ENCODE data around the gene FSTL5.

FSTL5 gene

DNA sequence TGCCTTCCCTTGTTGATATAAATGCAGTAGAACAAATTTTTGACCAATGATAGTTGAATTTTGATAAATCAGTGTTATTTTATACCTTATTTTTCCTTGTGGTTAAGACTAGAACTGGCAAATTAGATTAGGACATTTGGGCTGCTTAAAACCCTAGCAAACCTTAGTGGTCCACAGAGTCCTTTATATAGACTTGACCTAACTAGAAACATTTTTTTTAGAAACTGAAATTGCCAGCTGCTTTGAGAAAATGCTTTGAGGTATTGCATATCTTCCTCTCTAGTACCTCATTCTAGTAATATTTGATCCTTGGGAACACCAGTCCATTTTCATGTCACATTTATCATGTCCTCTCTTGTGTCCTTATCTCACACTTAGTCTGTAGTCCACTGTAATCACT, 580.3 kb downstream of the FSTL5 start:
- DNase-seq (ENCODE audit: low read depth in 1 of 2, low spot score in 1 of 2): no peak

DNA sequence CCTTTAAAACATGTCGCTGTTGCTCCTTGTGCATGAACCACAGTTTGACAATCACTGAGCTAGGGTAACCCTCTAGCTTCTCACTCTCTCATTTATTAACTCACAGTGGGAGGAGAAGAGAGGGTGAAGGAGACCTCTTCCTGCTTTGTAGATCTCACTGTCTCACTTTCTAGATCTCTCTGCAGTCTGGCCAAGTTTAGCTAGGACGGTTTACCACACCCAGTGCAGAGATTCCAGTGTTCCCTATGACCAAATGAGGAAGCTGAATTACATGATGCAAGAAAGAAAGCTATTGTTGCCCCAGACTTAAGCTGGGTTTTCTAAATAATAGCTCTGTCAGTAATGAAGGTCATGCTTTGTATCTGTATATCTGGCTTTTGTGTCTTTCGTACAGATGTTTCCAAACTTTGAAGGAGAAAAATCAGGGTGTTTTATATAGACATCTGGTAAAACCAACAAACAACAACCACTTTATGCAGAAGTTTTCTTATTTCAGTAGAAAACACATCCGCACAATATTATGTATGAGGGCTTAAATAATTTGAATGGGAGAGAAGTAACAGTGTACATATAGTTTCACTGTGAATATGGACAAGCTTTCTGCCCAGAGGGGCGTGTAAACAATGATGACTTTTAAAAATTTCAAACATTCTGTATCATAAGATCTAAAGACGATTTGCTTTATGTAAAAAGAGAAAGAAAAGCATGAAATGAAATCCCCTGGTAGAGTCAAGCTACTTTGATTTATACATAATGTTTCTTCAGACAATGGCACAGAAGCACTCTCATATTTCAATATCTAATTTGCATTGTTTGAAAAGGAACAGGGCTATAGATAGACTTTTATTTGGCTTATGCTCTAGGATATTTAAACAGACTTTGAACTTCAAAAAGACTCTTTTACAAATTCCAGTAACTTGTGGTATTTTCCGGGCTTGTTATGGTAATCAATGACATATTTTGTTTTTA, 582.3 kb downstream of the FSTL5 start:
- no peak for DNase-seq (ENCODE audit: low read depth in 1 of 2, low spot score in 1 of 2)

DNA sequence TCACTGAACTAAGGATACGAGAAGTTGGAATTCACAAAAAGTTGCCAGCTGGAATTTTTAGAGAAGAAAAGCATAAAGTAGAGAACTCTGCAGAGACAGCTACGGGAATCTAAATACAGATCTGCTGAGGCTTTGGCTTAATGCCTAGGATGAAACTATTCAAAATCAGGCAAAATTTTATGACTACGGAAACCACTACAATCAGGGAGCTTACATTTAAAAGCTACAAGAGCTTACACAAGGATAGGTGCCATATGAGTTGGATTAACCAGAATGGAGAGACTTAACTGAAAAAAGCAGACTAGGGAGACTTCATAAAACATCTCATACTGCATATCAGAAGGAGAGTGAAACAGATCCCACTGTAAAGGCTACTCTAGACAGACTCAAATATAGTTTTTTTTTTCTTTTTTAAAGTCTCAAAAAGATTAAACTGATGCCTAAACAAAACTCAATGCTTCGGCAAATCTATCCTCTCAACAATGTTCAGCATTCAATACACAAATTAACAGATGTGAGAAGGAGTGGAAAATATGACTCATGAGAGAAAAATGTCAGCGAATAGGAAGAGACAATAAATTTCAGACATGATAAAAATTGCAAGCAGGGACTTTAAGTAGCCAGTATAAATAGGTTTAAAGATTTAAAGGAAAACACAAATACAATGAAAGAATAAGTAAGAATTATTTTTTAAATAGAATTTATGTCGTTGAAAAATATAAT, 586.1 kb downstream of the FSTL5 start:
- DNase-seq (ENCODE audit: low read depth in 1 of 2, low spot score in 1 of 2): no peak

DNA sequence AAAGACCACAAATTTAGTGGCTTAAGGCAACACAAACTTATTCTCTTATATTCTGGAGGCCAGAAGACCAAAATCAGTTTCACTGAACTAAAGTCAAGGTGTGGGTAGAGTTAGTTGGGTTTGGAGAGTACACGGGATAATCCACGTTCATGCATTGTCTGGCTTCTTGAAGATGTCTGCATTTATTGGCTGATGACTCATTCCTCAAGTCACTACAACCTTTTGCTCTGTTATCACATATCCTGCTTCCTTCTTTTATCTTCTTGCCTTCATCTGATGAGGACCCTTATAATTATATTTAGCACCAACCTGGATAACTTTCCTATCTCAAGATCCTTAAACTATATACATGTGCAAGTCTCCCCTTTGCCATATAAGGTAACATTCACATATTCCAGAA, 590.0 kb downstream of the FSTL5 start:
- no peak for DNase-seq (ENCODE audit: low read depth in 1 of 2, low spot score in 1 of 2)

DNA sequence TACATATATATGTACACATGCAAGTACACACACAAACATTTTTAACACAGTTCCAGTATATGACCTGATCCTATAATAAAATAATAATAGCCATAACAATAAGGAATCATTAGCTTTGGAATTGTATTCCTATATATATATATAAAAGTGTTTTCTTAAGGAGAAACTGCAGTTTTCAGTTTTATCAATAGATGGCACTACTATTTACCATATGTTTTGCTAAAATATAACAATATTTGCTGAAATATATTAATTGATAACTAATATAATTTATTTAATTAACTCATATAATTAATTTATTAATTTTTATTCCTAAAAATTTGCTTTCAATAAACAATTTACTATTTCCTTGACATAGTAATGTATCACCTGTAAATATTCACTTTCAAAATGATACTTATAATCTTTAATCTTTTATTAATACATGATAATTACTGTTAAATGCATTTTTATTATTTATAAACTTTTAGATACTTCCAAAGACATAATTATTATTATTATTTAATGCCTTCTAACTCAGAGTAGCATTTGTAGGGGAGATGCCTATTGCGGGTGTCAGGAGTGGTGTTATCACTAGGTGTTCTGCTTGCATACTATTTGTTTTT, 599.5 kb downstream of the FSTL5 start:
- DNase-seq (ENCODE audit: low read depth in 1 of 2, low spot score in 1 of 2): no peak

DNA sequence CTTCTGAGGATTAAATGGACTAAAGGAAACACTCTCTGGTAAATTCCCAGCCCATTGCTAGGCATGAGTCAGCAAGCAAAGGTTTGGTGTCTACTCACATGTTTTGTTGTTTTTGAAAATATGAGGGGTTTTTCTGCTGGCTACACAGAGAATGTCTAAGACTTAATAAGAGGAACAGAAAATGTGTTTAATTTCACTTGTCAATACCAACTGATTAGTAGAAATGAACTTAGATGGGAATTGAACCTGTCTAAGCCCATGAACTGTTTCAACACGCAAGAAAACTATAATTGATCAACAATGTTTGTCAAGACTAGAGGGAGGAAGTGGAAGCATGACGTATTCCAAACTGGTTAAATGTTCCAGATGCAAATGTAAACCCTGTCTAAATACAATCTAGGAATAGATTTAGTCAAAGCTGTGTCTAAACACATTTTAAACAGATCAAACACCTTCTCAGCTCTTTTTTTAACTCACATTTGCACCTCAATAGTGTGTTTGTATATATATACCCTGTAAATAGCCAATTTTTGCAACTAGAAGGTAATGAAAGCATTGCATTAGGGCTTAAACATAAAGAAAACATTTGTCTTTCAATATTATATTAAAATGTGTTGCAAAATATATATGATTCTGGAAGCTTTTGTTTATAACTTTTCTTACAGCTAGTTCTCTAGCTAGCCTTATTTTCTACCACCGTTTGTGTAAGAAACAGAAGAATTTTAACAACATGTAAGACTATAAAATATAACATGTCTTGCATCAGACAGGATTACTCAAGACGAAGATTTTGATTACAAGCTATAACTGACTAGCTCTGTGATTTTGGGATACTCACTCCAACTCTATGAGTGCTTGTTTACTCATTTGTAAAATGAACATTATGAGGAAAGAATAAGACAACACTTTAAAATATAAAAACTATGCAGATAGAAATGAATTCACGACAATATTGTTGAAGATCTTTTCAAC, 607.8 kb downstream of the FSTL5 start:
- no peak for DNase-seq (ENCODE audit: low read depth in 1 of 2, low spot score in 1 of 2)

DNA sequence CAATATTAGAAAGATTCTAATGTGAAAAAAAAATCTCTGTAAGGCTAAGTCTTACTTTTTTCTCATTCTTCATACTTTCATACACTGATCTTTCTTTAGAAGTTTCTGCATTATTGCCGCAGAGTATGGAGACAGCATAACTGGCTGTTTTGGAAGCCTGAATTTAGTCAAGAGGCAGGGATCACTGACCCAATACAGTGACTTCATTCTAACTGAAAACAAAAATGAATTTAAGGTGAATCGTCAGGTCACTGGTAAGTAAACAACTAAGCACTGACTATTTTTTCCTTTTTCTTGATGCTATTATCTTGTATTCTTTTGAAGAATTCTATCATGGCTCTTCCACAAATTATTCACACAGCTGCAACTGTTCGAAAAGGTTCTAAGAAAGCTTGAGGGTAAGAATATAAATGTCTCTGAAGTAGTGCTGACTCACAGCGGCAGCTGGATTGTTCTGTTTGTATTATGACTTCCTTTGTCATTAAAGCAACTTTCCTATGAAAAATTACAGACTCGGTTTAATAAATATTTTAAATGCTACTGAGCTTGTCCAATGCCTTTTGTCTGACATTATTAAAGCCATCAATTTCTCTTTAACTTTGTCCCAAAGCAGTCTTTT, 609.3 kb downstream of the FSTL5 start:
- no peak for DNase-seq (ENCODE audit: low read depth in 1 of 2, low spot score in 1 of 2)

DNA sequence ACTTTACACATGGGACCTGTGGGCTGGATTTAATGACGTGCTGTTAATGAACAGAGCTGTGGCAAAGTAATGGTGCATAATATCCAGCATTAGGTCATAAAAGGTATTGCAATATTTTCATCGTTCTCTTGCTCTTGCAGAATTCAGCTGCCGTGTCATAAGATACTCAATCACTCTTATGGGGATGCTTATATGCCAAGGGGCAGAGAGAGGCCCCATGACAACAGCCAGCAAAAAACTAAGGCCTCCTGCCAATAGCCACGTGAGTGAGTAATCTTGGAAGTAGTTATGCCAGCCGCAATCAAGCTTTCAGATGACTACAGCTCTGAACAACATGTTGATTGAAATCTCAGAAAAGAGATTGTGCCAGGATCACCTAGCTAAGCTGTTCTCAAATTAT, 616.9 kb downstream of the FSTL5 start:
- DNase-seq (ENCODE audit: low read depth in 1 of 2, low spot score in 1 of 2): no peak

DNA sequence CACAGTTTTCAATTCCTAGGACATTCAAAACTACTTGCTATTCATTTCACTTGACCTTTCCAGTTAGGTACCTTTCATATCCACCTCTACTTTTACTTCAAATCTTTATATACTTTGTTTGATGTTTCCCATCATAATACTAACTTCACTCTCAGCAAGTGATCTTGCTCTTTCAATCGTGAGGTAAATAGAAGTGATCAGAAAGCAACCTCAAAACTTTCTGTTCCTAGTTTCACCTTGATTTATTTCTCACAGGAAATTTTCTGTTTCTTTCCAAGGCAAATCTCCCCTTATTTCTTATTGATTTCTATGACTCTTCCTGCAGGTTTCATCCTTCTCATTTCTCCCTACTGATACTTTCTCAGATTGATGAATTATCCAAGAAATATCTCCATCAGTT, 623.5 kb downstream of the FSTL5 start:
- DNase-seq (ENCODE audit: low read depth in 1 of 2, low spot score in 1 of 2): no peak

DNA sequence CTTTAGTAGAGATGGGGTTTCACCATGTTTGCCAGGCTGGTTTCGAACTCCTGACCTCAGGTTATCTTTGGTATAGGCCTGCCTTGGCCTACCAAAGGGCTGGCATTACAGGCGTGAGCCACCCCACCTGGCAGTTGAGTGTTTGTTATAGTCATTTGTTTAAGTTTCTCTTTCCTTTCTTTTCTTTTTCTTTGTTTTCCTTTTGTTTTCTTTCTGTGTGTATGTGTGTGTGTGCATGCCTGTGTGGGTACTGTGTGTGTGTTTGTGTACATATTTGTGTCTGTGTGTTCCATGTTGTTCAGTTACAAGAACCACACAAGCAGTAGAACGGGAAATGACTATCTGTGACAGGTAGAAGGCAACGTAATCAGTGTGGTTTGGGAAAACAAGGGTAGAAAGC, 624.9 kb downstream of the FSTL5 start:
- no peak for DNase-seq (ENCODE audit: low read depth in 1 of 2, low spot score in 1 of 2)

DNA sequence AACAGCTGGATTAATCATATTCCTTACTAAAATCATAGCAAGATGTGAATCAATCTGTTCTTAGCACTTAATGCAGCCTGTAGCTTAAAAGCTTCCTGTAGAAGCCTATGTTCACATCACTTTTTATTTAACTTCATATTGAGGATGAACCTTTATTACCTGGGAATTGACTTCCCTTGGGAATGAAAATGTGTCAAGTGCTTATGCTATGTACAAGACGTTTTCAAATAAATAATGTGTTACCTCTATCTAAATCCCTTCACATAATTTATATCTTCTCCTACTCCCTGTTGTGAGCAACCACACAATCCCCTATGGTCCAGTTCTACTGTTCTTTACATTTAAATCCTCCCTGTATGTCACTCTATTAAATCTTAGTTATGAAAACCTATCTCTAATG, 633.1 kb downstream of the FSTL5 start:
- DNase-seq (ENCODE audit: low read depth in 1 of 2, low spot score in 1 of 2): no peak

DNA sequence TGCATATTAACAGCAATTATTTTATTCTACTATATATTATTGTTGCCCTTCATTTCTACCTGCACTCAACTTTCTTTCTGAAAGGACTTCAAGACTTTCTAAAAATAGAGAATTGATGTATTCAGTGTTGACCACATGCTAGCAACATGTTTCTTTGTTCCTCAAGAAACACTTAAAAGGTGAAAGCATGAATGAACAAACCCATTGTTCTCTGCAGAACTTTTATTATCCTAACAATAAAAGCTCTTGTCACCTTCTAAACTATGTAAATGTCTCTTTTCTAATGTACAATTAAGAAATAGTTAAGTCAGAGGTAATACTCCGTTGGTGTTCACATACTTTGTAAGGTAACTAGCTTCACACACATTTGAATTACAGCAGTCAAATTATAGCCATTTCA, 638.7 kb downstream of the FSTL5 start:
- DNase-seq (ENCODE audit: low read depth in 1 of 2, low spot score in 1 of 2): no peak

DNA sequence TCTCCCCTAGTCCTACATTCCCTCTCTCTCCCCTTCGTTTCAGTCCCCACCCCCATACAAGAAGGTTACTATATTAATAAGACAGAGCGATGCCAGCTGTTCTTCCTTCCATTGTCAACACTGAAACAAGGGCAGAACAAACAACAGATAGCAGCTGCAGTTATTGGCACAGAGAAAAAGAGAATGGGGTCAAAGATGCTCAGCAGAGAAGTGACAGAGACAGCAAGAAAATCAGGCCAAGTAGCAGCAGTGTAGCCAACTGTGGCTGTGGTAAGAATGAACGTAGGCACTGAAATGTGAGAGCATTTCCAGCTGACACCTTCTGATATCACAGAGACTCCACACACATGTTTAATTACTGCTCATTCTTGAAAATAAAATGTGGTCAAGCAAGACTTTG, 641.8 kb downstream of the FSTL5 start:
- DNase-seq (ENCODE audit: low read depth in 1 of 2, low spot score in 1 of 2): no peak

DNA sequence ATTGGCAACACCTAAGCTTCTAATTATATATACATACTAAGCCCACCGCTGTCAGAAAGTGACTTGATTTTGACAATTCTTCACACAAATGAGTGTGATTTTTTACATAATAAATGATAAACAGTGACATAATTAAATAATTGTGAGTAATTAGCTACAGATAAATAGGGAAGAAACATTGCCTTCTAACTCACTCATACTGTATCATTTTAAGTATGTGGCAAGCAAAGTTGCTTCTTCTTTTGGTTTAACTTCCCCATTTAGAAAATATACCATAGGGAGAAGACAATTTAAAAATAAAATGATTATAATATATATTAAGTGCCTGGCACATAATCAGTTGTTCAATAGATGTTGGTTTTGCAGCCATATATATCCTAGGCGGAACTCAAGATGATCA, 644.2 kb downstream of the FSTL5 start:
- DNase-seq (ENCODE audit: low read depth in 1 of 2, low spot score in 1 of 2): no peak

DNA sequence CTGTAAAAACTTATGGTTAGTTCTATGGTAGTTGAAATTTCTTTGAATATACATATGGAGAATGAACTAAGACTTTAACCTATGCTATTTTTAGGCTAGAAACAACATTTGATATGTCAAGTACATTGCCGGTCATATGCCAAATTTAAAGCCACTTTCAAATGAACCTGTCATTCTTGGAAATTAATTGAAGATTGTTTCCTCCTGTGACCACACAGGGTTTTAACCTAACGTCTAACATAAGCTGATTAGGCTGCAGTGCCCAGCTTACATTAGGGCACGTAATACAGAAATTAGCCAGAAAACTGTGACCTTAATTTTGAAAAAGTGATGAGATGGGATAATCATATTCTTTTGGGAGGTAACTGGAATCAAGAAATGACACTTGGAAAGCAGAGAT, 645.9 kb downstream of the FSTL5 start:
- DNase-seq (ENCODE audit: low read depth in 1 of 2, low spot score in 1 of 2): no peak

DNA sequence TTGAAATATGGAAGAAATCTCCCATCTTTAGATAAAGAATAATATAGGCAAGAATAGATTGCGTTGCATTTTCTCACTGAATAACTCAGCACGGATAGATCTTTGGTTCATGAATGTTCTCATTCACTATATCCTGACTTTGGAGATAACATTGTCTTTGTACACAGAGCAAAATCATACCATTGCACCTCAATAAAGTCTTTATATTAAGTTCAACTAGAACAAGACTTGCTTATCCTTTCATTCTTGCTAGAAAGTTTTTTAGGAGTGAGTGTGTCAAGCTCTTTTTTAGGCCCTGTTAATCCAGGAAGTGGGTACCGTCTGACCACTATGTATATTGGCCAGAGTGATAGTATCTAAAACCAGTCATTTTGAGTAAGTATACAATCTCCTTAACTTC, 658.7 kb downstream of the FSTL5 start:
- no peak for DNase-seq (ENCODE audit: low read depth in 1 of 2, low spot score in 1 of 2)

DNA sequence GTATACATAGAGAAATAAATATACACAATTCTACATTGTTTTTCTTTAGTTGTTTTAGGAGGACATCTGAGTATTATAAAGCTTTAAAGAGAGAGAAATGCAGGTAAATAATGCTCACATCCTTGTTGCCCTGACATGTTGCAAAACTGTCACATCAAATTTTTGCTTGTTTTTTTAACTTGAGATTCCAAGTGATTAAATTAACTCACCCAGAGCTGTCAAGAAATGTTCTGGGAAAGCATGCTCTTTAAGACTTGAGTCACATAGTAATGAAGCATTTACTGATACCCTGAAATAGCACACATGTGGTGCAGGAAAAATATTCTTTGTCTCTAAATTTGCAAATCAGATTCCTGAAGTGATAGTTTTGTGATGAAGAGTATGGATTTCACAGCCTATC, 665.6 kb downstream of the FSTL5 start:
- DNase-seq (ENCODE audit: low read depth in 1 of 2, low spot score in 1 of 2): no peak

DNA sequence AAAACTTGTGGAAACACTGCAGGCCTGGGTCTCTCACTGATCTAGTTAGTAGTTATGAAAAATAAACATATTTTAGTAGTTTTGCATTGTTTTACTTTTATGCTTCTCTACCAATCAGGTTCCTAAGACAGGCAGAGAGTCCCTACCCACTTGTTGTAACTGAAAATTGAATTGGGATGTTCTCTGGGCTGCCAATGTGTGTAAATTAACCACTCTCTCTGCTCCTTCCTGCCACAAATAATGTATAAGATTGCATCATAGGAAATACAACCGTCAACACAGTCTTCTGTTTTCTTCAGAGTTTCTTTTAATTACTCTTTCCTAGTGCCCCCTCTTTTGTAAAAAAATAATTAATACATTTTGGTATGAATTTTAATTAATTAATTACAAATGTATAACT, 677.3 kb downstream of the FSTL5 start:
- no peak for DNase-seq (ENCODE audit: low read depth in 1 of 2, low spot score in 1 of 2)

DNA sequence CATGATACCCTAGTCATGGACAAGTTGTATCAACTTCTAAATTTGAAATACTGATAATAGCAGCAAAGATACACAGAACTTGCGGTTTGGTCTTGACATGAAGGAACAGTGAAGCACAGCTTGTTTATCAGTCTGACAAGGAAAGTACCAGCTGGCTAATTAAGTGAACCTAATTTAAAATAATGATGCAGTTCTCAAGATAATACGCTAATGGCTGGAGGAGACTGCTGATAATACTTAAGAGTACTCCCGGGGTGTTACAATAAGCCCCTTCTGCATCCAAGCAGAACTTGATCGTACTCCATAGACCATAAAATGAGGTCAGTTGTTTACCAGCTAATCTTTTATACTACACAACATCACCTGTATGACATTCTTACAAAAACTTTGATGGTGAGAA, 697.5 kb downstream of the FSTL5 start:
- DNase-seq (ENCODE audit: low read depth in 1 of 2, low spot score in 1 of 2): no peak

DNA sequence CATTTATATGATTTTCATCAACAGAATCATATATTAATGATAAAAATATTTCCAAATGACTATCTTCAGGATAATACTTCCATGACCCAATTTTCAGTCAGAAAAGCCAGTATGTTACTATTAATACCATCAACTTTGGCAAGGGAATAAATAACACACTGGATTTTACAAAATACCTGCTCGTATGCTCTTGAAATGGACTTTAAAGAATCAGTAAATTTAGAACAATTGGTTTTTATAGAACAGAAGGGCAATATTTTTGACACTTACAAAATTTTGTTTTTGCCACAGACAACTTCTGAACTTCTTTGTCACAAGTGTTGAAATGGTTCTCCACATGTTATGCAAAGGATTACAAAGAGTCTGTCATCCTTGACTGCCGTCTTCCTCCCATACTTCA, 700.4 kb downstream of the FSTL5 start:
- DNase-seq (ENCODE audit: low read depth in 1 of 2, low spot score in 1 of 2): no peak

DNA sequence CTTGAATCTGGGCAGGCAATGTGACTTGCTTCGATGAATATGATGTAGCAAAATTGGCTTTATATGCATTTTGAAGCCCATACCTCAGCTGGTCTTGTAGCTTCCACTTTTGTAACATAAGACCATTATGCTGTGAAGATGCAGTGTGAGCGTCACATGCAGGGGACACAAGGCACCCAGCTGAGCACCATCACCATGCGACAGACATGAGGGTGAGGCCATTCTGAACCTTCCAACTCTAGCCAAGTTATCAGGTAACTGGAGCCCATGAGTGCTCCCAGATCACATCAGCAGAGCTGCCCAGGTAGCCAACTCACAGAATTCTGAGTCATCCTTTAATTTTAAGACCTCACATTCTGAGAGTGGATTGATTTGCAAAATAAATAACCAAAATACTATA, 705.9 kb downstream of the FSTL5 start:
- no peak for DNase-seq (ENCODE audit: low read depth in 1 of 2, low spot score in 1 of 2)
